Colonic mucosa (tissue), 4 donors: ENCODE results near the gene PDE4D. TPM values are rescaled to one million over a fixed set of nuclear protein-coding genes. Genes with fewer than 3 reads are reported as not detected.

ENCODE experiments used
- DNase-seq: peaks from one replicate; pipeline ENCODE4 v3.0.0-alpha.2; 2020
- H3K27ac ChIP-seq: fragments of 200-600 bp; one replicate; pipeline ENCODE4 v1.8.0; 2021
- H3K27me3 ChIP-seq: fragments of 200-600 bp; one replicate; pipeline ENCODE4 v1.8.0; 2021
- H3K36me3 ChIP-seq: fragments of 200-600 bp; one replicate; pipeline ENCODE4 v1.8.0; 2021
- H3K4me1 ChIP-seq: fragments of 200-600 bp; one replicate; pipeline ENCODE4 v1.8.0; 2021; ENCODE audit warnings: mild to moderate bottlenecking
- H3K4me3 ChIP-seq: fragments of 200-600 bp; one replicate; pipeline ENCODE4 v1.8.0; 2021
- H3K9ac ChIP-seq, 2 donors: one replicate each; pipeline ENCODE4 v1.7.0; 2013; ENCODE audit warnings: control low read depth in 2 of 2, low read depth in 2 of 2, low read length in 2 of 2
- H3K9me3 ChIP-seq: fragments of 200-600 bp; one replicate; pipeline ENCODE4 v1.8.0; 2021
- intact Hi-C: fragments of 100-400 bp; cut with DNase I; formaldehyde crosslinking; loops from one replicate; pipeline ENCODE4 v1.14.1; 2022
- total RNA-seq, 2 donors: library from RNA; stranded (reverse); fragmentation: NEBNext Ultra II Directional in 1 of 2; extraction: Animal tissue kit (Norgen Biotek cat#: 25700) in 1 of 2; gene quantifications; one replicate each; pipeline ENCODE4 v1.2.1, GENCODE V29; 2021
- TF ChIP-seq, protein P1 (sequence below): fragments of 200-600 bp; IDR thresholded peaks from one replicate; pipeline ENCODE4 v1.8.0; 2022; ENCODE audit warnings: antibody characterized with exemption, mild to moderate bottlenecking
- donor health status: healthy.
- donor health status: DM: no; HTN: no; CAD: no.
- donor health status: DM: no; HTN: no; CAD: no.

The PDE4D gene
- total RNA-seq, 2 donors from 2014 or later = 23.1 to 53.7 TPM

DNA sequence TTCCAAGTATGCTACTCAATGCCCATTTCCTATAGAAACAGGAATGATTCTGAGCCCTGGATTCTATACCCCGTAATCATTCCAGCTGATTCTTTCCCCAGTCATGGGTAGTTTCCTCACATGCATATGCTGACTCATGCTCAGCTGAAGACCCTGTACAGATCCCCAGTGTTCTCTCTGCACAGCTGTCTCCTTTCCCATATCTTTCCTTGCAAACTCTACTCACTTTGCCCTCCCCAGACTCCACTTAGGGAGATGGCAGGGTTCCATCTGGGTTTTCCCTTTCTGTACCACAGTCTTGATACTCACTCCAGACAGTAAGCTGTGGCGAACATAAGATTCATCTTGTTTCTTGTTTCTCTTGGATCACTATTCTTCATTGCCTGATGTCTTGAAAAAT lies 953.1 kb downstream of the PDE4D start:
- no peak for DNase-seq
- intact Hi-C loops = no loop called here
- no peaks in the 10 kb centered on the region for H3K27me3 ChIP-seq
- H3K36me3 ChIP-seq = no peaks in the 10 kb centered on the region
- TF ChIP-seq, protein P1, sequence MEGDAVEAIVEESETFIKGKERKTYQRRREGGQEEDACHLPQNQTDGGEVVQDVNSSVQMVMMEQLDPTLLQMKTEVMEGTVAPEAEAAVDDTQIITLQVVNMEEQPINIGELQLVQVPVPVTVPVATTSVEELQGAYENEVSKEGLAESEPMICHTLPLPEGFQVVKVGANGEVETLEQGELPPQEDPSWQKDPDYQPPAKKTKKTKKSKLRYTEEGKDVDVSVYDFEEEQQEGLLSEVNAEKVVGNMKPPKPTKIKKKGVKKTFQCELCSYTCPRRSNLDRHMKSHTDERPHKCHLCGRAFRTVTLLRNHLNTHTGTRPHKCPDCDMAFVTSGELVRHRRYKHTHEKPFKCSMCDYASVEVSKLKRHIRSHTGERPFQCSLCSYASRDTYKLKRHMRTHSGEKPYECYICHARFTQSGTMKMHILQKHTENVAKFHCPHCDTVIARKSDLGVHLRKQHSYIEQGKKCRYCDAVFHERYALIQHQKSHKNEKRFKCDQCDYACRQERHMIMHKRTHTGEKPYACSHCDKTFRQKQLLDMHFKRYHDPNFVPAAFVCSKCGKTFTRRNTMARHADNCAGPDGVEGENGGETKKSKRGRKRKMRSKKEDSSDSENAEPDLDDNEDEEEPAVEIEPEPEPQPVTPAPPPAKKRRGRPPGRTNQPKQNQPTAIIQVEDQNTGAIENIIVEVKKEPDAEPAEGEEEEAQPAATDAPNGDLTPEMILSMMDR = no peak
- no peaks in the 10 kb centered on the region for H3K4me1 ChIP-seq
- H3K9me3 ChIP-seq = no peaks in the 10 kb centered on the region
- no peak overlapping the region for H3K27ac ChIP-seq
- H3K4me3 ChIP-seq = no peak overlapping the region
- no peak overlapping the region for H3K9ac ChIP-seq

DNA sequence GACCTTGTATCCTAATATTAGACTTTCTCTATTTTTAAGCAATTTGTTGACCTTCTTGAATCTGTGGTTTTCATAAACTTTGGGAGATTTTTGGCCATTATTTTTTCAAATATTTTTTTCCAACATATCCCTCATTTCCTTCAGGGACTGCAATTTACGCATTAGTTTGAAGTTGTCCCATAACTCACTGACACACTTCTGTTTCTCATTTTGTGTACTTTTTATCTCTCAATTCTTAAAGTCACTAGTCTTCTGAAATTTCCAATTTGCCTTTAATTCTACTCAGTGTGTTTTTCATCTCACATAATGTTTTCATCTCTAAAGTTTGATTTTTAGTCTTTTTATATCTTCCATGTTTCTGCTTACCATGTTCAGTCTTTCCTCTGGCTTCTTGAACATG lies 953.9 kb downstream of the PDE4D start:
- Histone ChIP-seq H3K36me3 (no peaks in the 10 kb centered on the region), H3K4me3 (no peak overlapping the region), H3K9ac (no peak overlapping the region), H3K27ac (no peak overlapping the region), H3K4me1 (no peaks in the 10 kb centered on the region), H3K9me3 (no peaks in the 10 kb centered on the region), H3K27me3 (no peaks in the 10 kb centered on the region)
- TF ChIP-seq, protein P1 = no peak
- intact Hi-C loops = no loop called here
- no peak for DNase-seq

DNA sequence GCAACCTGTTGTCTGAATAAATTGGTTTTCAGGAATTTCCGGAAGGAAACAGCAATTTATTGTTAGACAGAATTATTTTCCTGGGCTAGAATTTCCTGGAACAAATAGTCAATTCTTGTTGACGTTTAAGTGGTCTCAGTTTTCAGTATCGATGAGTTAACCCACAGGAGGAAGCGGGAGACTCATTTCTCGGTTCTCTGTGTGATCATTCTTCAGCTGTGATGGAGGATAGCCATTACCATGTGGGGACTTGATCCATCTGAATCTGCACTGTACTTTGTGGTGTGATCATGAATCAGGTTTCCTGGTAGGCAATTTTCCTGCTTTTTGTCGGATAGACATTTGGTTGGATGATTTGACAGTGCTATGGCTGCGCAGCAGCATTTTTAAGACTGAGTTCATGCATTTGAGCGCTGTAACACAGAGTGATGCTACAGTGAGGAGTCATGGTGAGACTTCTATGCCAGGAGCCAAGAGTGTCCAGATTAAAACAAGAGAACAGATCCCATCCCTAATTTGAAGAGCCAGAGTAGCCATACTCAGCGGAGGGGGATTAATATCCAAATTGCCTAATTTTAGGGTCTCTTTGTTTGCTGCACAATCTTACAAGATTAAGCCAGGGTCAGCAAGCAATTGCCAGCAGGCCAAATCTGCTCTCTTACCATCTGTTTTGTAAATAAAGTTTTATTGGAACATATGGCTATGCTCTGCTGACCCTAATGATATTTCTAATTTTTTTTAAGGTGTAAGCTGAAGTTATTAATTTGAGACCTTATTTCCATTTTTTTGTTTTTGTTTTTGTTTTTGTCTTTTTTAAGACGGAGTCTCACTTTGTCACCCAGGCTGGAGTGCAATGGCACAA lies 954.7 kb downstream of the PDE4D start:
- no peak for DNase-seq
- H3K27ac ChIP-seq = no peak overlapping the region
- TF ChIP-seq, protein P1 = no peak

DNA sequence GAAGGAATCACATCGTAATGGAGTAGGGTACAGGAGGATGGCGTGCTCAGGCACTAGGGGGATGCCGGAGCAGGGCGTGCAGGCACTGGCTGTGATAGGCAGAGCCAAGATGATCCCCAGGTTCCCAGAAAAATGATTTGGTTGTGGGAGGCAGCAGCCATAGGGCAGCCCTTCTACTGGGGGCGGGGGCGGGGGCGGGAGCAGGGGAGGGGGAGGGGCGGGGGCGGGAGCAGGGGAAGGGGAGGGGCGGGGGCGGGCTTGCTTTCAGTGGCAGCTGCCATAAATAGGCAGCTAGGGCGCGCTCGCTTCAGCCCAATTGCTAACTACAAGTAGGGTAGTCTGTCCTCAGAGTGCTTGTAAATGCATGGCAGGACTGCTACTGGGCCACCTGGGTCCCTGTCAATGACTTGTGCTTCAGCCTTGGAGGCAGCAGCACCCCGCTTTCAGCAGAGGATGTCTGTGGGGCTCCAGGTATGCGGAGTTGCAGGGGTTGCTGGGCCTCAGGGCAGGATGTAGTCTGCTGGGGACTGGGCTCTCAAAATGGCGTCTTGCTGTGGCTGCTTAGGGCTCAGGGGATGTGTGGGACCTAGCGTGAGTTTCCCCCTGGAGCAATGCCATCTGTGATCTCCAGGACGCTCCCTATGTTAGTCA lies 956.4 kb downstream of the PDE4D start:
- no peaks in the 10 kb centered on the region for H3K27me3 ChIP-seq
- no peaks in the 10 kb centered on the region for H3K4me1 ChIP-seq
- H3K36me3 ChIP-seq = no peaks in the 10 kb centered on the region
- H3K9me3 ChIP-seq = no peaks in the 10 kb centered on the region
- no peak overlapping the region for H3K9ac ChIP-seq
- no peak overlapping the region for H3K4me3 ChIP-seq
- TF ChIP-seq, protein P1 = no peak
- no peak overlapping the region for H3K27ac ChIP-seq
- intact Hi-C loops = no loop called here
- no peak for DNase-seq

More for the DNA sequence above, 954.7 kb downstream of the PDE4D start:
- Histone ChIP-seq H3K4me3 (no peak overlapping the region), H3K36me3 (no peaks in the 10 kb centered on the region), H3K27me3 (no peaks in the 10 kb centered on the region), H3K9me3 (no peaks in the 10 kb centered on the region), H3K4me1 (no peaks in the 10 kb centered on the region), H3K9ac (no peak overlapping the region)
- intact Hi-C loops = no loop called here

DNA sequence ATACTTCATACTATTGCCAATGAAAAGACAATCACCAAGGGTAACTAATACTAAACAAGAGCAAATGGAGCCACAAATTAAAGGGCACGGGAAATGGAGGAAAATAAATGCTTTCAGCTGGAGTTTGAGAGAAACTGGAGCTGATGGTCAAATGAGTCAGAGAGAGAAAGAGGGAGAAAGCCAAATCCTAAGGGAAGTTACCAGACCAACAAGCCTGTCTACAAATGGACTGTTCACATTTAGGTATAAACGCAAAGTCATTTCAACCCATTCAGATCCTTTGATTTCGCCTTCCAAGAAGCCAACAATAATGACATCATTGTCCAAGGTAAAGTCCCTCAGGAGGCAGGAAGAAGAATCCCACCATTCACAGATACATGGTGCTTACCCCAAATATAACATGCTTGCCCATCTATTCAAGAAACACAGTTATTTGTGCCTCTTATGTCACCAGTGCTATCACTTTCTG lies 958.9 kb downstream of the PDE4D start:
- no peak for DNase-seq
- no peaks in the 10 kb centered on the region for H3K4me1 ChIP-seq
- no peaks in the 10 kb centered on the region for H3K9me3 ChIP-seq
- no peak overlapping the region for H3K9ac ChIP-seq
- H3K27ac ChIP-seq = no peak overlapping the region
- intact Hi-C loops = no loop called here
- no peaks in the 10 kb centered on the region for H3K27me3 ChIP-seq
- no peaks in the 10 kb centered on the region for H3K36me3 ChIP-seq
- no peak overlapping the region for H3K4me3 ChIP-seq
- TF ChIP-seq, protein P1 = no peak
